Astrocyte of the cerebellum (primary cell): ENCODE measurements around the gene TOR1B.

Experiments used
- DNase-seq: peaks from one replicate; pipeline ENCODE4 v3.0.0-alpha.2; 2011; ENCODE audit warnings: low read depth
- H3K4me3 ChIP-seq: 2 replicates; pipeline ENCODE4 v1.5.1; 2011; ENCODE audit warnings: mild to moderate bottlenecking, low read depth, low read length, moderate library complexity
- in situ Hi-C: cut with HindIII; loops from 2 replicates; pipeline ENCODE4 v1.10.0; 2017; ENCODE audit warnings: low sequenced_read_pairs
- TF ChIP-seq, protein P1 (sequence below): IDR thresholded peaks from 2 replicates; pipeline ENCODE4 v1.5.1; 2012; ENCODE audit warnings: low read length, low read depth, moderate library complexity, mild to moderate bottlenecking; ENCODE audit errors: missing control alignments

TOR1B gene

GRCh38 chr9:129850821-129851550 is 48.0 kb downstream of the TOR1B start:
- in situ Hi-C loops = no loop called here
- H3K4me3 ChIP-seq = no peak overlapping the region
- DNase-seq = no peak
- TF ChIP-seq, protein P1, sequence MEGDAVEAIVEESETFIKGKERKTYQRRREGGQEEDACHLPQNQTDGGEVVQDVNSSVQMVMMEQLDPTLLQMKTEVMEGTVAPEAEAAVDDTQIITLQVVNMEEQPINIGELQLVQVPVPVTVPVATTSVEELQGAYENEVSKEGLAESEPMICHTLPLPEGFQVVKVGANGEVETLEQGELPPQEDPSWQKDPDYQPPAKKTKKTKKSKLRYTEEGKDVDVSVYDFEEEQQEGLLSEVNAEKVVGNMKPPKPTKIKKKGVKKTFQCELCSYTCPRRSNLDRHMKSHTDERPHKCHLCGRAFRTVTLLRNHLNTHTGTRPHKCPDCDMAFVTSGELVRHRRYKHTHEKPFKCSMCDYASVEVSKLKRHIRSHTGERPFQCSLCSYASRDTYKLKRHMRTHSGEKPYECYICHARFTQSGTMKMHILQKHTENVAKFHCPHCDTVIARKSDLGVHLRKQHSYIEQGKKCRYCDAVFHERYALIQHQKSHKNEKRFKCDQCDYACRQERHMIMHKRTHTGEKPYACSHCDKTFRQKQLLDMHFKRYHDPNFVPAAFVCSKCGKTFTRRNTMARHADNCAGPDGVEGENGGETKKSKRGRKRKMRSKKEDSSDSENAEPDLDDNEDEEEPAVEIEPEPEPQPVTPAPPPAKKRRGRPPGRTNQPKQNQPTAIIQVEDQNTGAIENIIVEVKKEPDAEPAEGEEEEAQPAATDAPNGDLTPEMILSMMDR = no peak

DNA sequence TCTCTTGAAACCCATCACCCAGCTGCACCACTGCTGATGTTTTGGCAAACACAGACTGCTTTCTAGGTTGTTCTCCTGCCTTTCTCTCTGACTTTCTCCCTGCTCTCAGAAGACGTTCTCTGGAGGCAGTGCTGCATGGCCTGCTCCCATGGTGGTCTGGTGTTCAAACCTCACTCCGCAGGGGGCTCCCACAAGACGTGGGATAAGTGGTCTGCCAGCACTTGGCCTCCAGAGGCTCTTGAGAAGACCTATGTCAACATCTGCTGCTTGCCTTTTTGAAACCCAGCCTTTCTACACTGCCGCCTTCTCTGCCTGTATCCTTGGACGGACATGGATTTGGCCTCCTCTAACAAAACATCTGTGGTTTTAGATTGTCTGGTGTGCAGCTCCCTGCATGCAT is 48.8 kb downstream of the TOR1B start:
- no peak for DNase-seq
- in situ Hi-C loops = no loop called here
- TF ChIP-seq, protein P1 = no peak
- no peak overlapping the region for H3K4me3 ChIP-seq

GRCh38 chr9:129852579-129852978 is 49.6 kb downstream of the TOR1B start:
- in situ Hi-C loops = no loop called here
- H3K4me3 ChIP-seq = no peak overlapping the region
- DNase-seq = no peak

GRCh38 chr9:129853614-129854013 is 50.6 kb downstream of the TOR1B start:
- TF ChIP-seq, protein P1 = no peak
- in situ Hi-C loops = no loop called here

More at GRCh38 chr9:129852579-129852978, 49.6 kb downstream of the TOR1B start:
- TF ChIP-seq, protein P1 = no peak

GRCh38 chr9:129854588-129855110 is 51.7 kb downstream of the TOR1B start:
- no peak for DNase-seq
- in situ Hi-C loops = no loop called here
- TF ChIP-seq, protein P1 = no peak
- no peak overlapping the region for H3K4me3 ChIP-seq

More at GRCh38 chr9:129853614-129854013, 50.6 kb downstream of the TOR1B start:
- DNase-seq = no peak
- no peak overlapping the region for H3K4me3 ChIP-seq

DNA sequence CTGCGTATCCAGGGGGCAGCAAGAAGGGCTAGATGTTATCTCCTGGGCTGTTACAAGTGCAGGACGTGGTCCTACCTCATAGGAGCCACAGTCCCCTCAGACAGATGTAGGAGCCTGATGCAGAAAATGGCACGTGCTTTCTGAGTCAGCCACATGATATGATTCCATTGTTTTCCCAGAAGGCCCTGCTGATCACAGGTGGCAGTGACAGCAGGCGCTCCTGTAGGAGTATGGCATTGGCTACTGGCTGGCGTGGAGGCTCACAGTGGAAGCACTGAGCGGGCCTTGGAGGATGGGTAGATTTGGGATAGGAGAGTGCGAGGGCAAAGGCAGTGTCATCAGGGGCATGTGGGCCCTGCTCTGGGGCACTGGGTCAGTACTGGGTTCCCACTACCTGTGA is 54.2 kb downstream of the TOR1B start:
- TF ChIP-seq, protein P1 = no peak
- no peak for DNase-seq
- H3K4me3 ChIP-seq = no peak overlapping the region
- in situ Hi-C loops = no loop called here
